HG02678 (cell line): ENCODE measurements around the gene CLMP.
"Not testable (repeated sequence)": the region's sequence is repeated elsewhere in the genome, so short reads cannot be mapped to it uniquely, and the experiment has no call there.

Experiments
- ATAC-seq: cut with Tn5 transposase; IDR thresholded peaks from one replicate; pipeline ENCODE4 v1.9.1; 2021; ENCODE audit warnings: mild to moderate bottlenecking, moderate library complexity; ENCODE audit not compliant: unreplicated experiment

The CLMP gene

GRCh38 chr11:123090168-123090567 lies 104.9 kb downstream of the CLMP start:
- not testable (repeated sequence) for ATAC-seq

GRCh38 chr11:123088896-123089295 lies 106.2 kb downstream of the CLMP start:
- not testable (repeated sequence) for ATAC-seq

- ATAC-seq: peak; percentile 89
Measured at GRCh38 chr11:123087657-123088056, 107.4 kb downstream of the CLMP start.

DNA sequence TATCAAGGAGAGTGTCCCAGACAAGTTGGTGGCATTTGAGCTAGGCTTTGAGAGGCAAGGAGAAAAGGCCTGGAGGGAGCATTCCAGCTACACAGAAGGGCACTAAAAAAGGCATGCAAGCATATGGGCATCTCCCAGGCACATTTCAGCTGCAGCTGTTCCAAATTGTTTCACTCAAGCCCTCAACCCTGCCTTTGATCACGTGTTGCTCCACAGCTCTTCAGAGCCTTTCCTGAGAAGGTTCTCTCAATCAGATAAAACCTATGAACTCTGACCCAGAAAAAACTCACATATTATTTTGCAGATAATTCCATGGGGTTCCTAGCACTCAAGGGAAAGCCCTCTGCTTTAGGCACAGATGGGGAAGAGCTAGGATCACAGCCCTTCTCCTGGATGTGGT lies 108.7 kb downstream of the CLMP start:
- no peak for ATAC-seq

- no peak for ATAC-seq
Measured at GRCh38 chr11:123085497-123085896, 109.6 kb downstream of the CLMP start.

DNA sequence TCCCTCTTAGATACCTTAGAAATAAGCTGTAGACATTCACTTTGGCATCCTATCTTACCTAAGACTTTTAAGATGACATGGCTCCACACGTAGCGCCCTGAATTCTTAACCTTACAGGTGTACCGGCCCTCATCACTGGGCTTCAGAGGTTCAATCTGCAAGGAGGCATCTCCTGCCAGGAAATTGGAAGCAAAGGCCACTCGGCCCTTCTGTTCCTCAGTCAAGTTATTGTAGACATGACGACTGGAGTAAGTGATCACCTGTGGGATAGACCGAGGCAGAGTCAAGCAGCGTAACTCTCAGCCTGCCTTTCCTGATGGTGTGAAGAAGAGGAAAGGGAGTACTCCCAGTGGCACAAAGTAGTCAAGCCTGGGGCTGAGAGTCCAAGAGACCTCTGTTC lies 110.6 kb downstream of the CLMP start:
- ATAC-seq: no peak

GRCh38 chr11:123083623-123084029 lies 111.4 kb downstream of the CLMP start:
- no peak for ATAC-seq

- no peak for ATAC-seq
Measured at GRCh38 chr11:123082977-123083376, 112.1 kb downstream of the CLMP start.

DNA sequence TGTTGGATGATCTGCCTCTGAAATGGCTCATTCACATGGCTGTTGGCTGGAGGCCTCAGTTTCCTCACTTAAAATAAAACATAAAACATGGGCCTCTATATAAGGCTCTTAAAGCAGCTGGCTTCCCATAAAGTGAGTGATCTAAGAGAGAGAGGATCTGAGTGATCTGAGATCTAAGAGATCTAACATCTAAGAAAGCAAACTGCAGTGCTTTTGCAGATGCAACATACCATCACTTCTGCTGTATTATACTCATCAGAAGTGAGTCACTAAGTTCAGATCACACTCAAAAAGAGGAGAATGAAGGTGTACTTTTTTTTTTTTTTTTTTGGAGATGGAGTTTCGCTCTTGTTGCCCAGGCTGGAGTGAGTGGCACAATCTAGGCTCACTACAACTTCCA lies 115.0 kb downstream of the CLMP start:
- no peak for ATAC-seq

DNA sequence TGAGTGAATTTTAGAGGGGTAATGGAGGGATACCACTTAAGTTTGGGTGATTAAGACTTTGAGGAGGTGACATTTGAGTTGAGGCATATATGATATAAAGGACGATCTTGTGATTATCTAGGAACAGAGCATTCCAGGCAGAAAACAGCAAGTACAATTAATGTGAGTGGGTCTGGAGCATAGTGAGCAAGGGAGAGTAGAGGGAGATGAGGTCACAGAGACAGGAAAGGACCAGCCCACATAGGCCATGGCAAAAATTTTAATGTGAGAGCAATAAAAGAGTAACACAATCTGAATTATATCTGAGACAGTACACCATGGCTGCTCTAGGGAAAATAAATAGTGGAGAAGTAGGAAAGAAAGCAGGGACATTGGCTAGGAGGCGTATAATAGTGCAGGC lies 118.6 kb downstream of the CLMP start:
- ATAC-seq: no peak

- no peak for ATAC-seq
Measured at GRCh38 chr11:123073343-123074057, 121.5 kb downstream of the CLMP start.

- no peak for ATAC-seq
Measured at GRCh38 chr11:123072762-123073161, 122.3 kb downstream of the CLMP start.

DNA sequence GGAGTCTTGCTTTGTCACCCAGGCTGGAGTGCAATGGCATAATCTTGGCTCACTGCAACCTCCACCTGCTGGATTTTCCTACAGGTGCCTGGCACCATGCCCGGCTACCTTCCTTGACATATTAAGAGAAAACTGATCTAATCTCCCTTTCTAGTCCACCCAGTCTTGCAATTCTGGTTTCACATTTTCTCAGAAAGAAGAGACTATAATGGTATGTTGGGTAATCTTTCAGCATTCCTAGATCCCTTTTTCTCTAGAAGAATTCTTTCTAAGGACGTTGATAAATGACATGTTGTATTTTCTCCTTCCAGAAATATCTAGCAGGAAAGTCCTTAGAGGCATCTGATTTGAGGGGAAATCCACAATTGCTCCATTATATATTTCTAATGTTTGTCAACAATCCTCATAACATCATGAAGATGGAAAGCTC lies 122.7 kb downstream of the CLMP start:
- ATAC-seq: no peak

DNA sequence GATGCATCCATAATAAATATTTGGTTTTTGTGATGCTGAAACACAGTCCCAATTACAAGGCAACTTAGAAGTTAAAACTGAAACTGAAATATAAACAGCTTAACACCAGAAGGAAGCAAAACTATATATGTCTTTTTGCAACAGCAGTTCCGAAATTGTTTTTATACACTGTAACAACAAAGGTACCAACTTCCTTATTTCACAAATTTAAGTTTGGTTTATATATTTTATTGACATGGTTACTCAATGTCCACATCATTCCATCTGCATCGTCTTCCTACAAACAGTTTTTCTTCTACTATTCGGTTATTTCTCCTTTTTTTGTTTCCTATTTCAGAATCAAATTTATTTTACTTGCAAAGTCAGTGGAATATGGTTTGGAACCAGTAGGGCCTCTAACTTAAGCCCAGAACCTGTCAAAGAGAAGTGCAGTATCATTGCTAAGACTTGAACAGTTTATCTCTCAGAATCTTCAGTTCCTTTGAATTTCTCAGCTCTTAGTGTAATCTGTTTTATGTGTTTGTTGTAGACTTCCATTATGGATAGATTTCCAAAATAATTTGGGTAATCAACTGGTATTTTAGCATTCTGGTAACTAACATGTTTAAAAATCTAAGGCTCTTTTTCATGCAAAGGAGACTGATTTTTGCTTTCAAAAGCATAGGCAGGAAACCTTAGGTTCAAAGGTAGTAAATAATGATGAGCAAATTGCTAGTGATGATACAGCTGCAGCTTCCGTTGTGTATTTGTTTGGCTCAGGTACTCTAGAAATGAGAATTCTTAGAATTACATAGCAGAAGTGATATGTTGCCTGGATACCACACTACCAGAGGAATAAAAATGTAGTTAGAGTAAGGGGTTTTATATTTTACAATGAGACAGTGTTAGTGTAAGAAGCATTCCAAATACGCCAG lies 124.9 kb downstream of the CLMP start:
- peak; percentile 67 for ATAC-seq

GRCh38 chr11:123065621-123066020 lies 129.4 kb downstream of the CLMP start:
- ATAC-seq: no peak

- no peak for ATAC-seq
Measured at GRCh38 chr11:123063826-123064657, 131.0 kb downstream of the CLMP start.

- peak; percentile 1 for ATAC-seq
Measured at GRCh38 chr11:123062892-123063825, 131.9 kb downstream of the CLMP start.

- ATAC-seq: peak; percentile 88
Measured at GRCh38 chr11:123062158-123062891, 132.7 kb downstream of the CLMP start.

DNA sequence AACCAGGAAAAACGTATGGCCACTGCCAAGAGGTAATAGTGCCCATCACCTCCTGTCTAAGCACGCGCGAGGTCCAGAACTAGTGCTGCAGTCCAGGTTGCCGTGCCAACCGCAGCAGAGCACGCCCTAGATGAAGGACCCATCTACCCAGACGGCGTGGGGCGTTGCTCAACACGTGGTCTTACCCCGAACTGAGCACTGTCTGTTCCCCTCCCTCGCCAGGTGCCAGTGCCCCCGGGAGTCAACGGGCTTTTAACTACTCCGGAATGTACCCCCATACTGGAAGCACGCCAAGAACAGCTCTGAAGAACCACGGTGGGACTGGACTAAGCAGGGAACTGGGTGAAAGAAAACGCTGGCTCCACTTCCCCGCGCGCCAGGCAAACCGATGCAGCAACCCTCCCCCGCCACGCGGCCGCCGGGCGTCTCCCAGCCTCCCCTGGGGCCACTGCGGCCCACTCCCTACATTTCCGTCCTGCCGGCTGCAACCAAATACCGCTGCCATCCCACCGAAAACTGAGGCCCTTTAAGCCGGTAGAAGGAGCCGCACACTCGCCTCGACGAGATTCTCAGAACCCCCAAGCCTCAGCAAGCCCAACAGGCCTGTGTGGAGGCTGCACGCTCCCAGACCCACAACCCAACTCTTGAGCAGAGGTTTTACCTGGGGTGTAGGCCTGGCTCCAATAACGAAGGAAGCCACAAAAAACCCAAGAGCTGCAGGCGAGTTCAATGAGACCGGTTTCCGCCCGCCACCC lies 133.5 kb downstream of the CLMP start, which contains the start of gene HSPA8:
Gene HSPA8, minus strand, starts transcription at position 734 of the 755 bp plus-strand sequence. CDS start 812 bp downstream, outside the sequence.
- ATAC-seq: peak; percentile 15
